Mesenchymal stem cell (in vitro differentiated cells and primary cell): ENCODE data around the gene FOXB2.
A peak's percentile ranks its signal among the peaks of the same experiment; 100 is the strongest.

Experiments used
- DNase-seq: peaks from one replicate; pipeline ENCODE4 v3.0.0-alpha.2; 2013
- H2AFZ ChIP-seq: one replicate; pipeline ENCODE4 v1.6.1; 2013; ENCODE audit warnings: low read depth, mild to moderate bottlenecking, control low read depth, inconsistent platforms, low read length, moderate library complexity
- H2AK5ac ChIP-seq: 2 replicates; pipeline ENCODE4 v1.6.1; 2013; ENCODE audit warnings: low read length, moderate library complexity, mild to moderate bottlenecking, inconsistent platforms; ENCODE audit not compliant: severe bottlenecking
- H2BK120ac ChIP-seq: one replicate; pipeline ENCODE4 v1.6.1; 2013; ENCODE audit warnings: low read depth, mild to moderate bottlenecking, inconsistent platforms, low read length, moderate library complexity
- H2BK12ac ChIP-seq, 2 experiments: one replicate each; pipeline ENCODE4 v1.6.1; 2013; ENCODE audit warnings: inconsistent platforms in 2 of 2, low read length in 2 of 2, mild to moderate bottlenecking in 2 of 2, moderate library complexity in 2 of 2, control low read depth in 1 of 2
- H2BK15ac ChIP-seq: one replicate; pipeline ENCODE4 v1.6.1; 2013; ENCODE audit warnings: mild to moderate bottlenecking, low read depth, inconsistent platforms; ENCODE audit not compliant: poor library complexity, severe bottlenecking
- H2BK5ac ChIP-seq: 2 replicates; pipeline ENCODE4 v1.6.1; 2013; ENCODE audit warnings: low read depth, mild to moderate bottlenecking, low read length, control low read depth, inconsistent platforms; ENCODE audit not compliant: poor library complexity, severe bottlenecking
- H3K14ac ChIP-seq, 2 experiments: one replicate each; pipeline ENCODE4 v1.6.1; 2013; ENCODE audit warnings: inconsistent platforms in 2 of 2, low read length in 2 of 2, control low read depth in 1 of 2, mild to moderate bottlenecking in 1 of 2, moderate library complexity in 1 of 2
- H3K18ac ChIP-seq, 2 experiments: one replicate each; pipeline ENCODE4 v1.6.1; 2013; ENCODE audit warnings: inconsistent platforms in 2 of 2, low read length in 2 of 2, control low read depth in 1 of 2, low read depth in 1 of 2, mild to moderate bottlenecking in 1 of 2
- H3K23ac ChIP-seq, 2 experiments: one replicate each; pipeline ENCODE4 v1.6.1; 2013; ENCODE audit warnings: inconsistent platforms in 2 of 2, low read length in 2 of 2, mild to moderate bottlenecking in 2 of 2, moderate library complexity in 2 of 2, control low read depth in 1 of 2
- H3K27ac ChIP-seq: 2 replicates; pipeline ENCODE4 v1.5.1; 2013; ENCODE audit warnings: mild to moderate bottlenecking, moderate library complexity, low read length, control low read depth, inconsistent platforms; ENCODE audit not compliant: poor library complexity, severe bottlenecking
- H3K27me3 ChIP-seq, 2 experiments: 2 replicates each; pipeline versions ENCODE4 v1.6.1 to v1.7.0; 2013; ENCODE audit warnings: low read length in 2 of 2, mild to moderate bottlenecking in 2 of 2, moderate library complexity in 2 of 2, control low read depth in 1 of 2, inconsistent platforms in 1 of 2; ENCODE audit not compliant: control insufficient read depth in 1 of 2, insufficient read depth in 1 of 2
- H3K36me3 ChIP-seq, 2 experiments: 2 replicates each; pipeline versions ENCODE4 v1.6.1 to v1.7.0; 2013; ENCODE audit warnings: low read length in 2 of 2, control low read depth in 1 of 2, inconsistent platforms in 1 of 2, low read depth in 1 of 2, mild to moderate bottlenecking in 1 of 2; ENCODE audit not compliant: insufficient read depth in 2 of 2, control insufficient read depth in 1 of 2
- H3K4ac ChIP-seq, 2 experiments: one replicate each; pipeline ENCODE4 v1.6.1; 2013; ENCODE audit warnings: inconsistent platforms in 2 of 2, low read length in 2 of 2, mild to moderate bottlenecking in 2 of 2, moderate library complexity in 2 of 2, control low read depth in 1 of 2, low read depth in 1 of 2
- H3K4me1 ChIP-seq: 2 replicates; pipeline ENCODE4 v1.6.1; 2013; ENCODE audit warnings: low read depth, low read length, control low read depth; ENCODE audit not compliant: control insufficient read depth, insufficient read depth
- H3K4me2 ChIP-seq: 2 replicates; pipeline ENCODE4 v1.6.1; 2013; ENCODE audit warnings: low read length, mild to moderate bottlenecking, inconsistent platforms; ENCODE audit not compliant: poor library complexity, severe bottlenecking
- H3K4me3 ChIP-seq, 2 experiments: 2 replicates each; pipeline versions ENCODE4 v1.5.1 to v1.7.0; 2013; ENCODE audit warnings: low read length in 2 of 2, mild to moderate bottlenecking in 2 of 2, control low read depth in 1 of 2, low read depth in 1 of 2; ENCODE audit not compliant: insufficient read depth in 1 of 2
- H3K79me1 ChIP-seq: replicated peaks from 2 replicates; pipeline ENCODE4 v1.6.1; 2013; ENCODE audit warnings: mild to moderate bottlenecking, control low read depth, low read length, inconsistent platforms; ENCODE audit not compliant: poor library complexity, severe bottlenecking
- H3K9ac ChIP-seq: 2 replicates; pipeline ENCODE4 v1.7.0; 2013; ENCODE audit warnings: mild to moderate bottlenecking, low read length, moderate library complexity
- H3K9me3 ChIP-seq: 2 replicates; pipeline ENCODE4 v1.7.0; 2013; ENCODE audit warnings: mild to moderate bottlenecking, low read length; ENCODE audit not compliant: control insufficient read depth
- H4K8ac ChIP-seq: one replicate; pipeline ENCODE4 v1.6.1; 2013; ENCODE audit warnings: inconsistent platforms, mild to moderate bottlenecking, low read length, moderate library complexity
- H4K91ac ChIP-seq: one replicate; pipeline ENCODE4 v1.6.1; 2013; ENCODE audit warnings: mild to moderate bottlenecking, low read length, inconsistent platforms
- WGBS: methylation state at CpG from one replicate; pipeline ENCODE4 v1.1.7; 2013; ENCODE audit warnings: mixed read lengths; 5-methylcytosine and 5-hydroxymethylcytosine counted together

The FOXB2 gene

DNA sequence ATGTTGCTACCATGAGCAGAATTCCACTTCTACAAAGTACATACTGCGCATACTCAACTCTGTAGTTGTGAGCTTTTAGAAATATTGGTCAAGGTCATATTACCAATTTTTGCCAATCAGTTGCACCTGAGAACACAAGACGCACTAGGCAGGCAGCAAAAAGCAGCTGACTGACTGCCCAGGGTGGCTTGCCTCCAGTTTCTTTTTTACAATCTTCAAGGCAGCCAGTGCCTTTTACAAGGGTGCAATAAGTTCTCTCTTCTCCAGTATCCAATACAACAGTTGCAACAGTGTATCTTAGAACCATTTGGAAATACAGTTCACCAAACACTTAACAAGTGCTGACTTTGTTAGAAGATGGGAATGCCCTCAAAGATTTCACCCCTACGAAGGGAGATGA lies 16.1 kb upstream of the FOXB2 start:
- Histone ChIP-seq H3K36me3 (no peaks in the 10 kb centered on the region), H2AK5ac (no peak overlapping the region), H2BK12ac (no peak overlapping the region), H3K4me2 (no peak overlapping the region), H3K4me1 (no peaks in the 10 kb centered on the region), H4K8ac (no peak overlapping the region), H3K27me3 (peaks cover 10 to 64% of the 10 kb centered on the region in 2 experiments), H3K27ac (no peak overlapping the region), H3K9me3 (peaks cover 3% of the 10 kb centered on the region), H2AFZ (no peak overlapping the region), H2BK15ac (no peak overlapping the region), H3K14ac (no peak overlapping the region), H3K4ac (no peak overlapping the region), H3K4me3 (no peak overlapping the region), H3K79me1 (no peaks in the 10 kb centered on the region), H3K23ac (no peak overlapping the region), H2BK120ac (no peak overlapping the region), H2BK5ac (no peak overlapping the region), H4K91ac (no peak overlapping the region), H3K18ac (no peak overlapping the region), H3K9ac (no peak overlapping the region)
- no peak for DNase-seq
- whole genome bisulfite sequencing: 77% methylated on average over 3 of the region's 3 CpGs

DNA sequence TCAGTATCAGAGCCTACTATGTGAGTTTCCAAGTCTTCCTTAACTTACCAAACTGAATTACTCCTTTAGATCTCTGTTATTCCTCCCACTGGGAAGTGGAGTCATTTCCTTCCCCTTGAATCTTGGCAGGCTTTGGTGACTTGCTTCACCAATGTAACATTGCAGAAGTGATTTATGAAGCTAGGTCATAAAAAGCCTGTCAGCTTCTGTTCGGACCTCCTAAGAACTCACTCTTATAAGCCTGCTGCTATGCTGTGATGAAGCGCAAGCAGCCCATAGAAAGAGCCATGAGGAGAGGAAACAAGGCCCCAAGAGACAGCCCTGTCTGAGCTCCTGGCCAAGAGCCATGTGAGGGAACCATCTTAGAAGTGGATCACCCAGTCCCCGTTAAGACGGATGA lies 14.2 kb upstream of the FOXB2 start:
- Histone ChIP-seq H2BK12ac (no peak overlapping the region), H4K91ac (no peak overlapping the region), H2AFZ (no peak overlapping the region), H4K8ac (no peak overlapping the region), H3K4me1 (no peaks in the 10 kb centered on the region), H3K18ac (no peak overlapping the region), H3K79me1 (no peaks in the 10 kb centered on the region), H3K9me3 (peaks cover 3% of the 10 kb centered on the region), H2AK5ac (no peak overlapping the region), H2BK5ac (no peak overlapping the region), H2BK15ac (no peak overlapping the region), H3K4ac (no peak overlapping the region), H3K4me2 (no peak overlapping the region), H3K36me3 (no peaks in the 10 kb centered on the region), H2BK120ac (no peak overlapping the region), H3K27me3 (peaks cover 12 to 62% of the 10 kb centered on the region in 2 experiments), H3K27ac (no peak overlapping the region), H3K4me3 (no peak overlapping the region), H3K9ac (no peak overlapping the region), H3K23ac (no peak overlapping the region), H3K14ac (no peak overlapping the region)
- 59% methylated on average over 4 of the region's 4 CpGs for WGBS
- no peak for DNase-seq

DNA sequence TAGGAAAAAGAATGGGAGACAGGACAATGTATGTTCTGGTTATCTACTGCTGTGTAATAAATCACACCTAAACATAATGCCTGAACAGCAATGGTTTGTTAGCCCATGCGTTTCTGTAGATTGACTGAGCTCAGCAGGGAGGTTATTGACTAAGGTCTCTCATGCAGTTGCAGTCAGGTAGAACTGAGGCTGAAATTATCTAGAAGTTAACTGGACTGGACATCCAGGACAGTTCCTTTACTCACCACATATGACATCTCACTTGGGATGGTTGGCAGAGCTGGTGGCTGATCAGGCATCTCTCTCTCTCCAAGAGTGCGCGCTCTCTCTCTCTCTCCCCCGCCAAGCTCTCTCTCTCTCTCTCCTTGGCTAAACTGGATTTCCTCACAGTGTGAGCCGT lies 8.9 kb upstream of the FOXB2 start:
- Histone ChIP-seq H2AK5ac (no peak overlapping the region), H2AFZ (no peak overlapping the region), H2BK12ac (no peak overlapping the region), H3K9ac (no peak overlapping the region), H3K4me2 (no peak overlapping the region), H2BK5ac (no peak overlapping the region), H4K91ac (no peak overlapping the region), H2BK15ac (no peak overlapping the region), H2BK120ac (no peak overlapping the region), H3K23ac (no peak overlapping the region), H3K4me1 (peaks cover 16% of the 10 kb centered on the region), H3K79me1 (no peaks in the 10 kb centered on the region), H3K36me3 (no peaks in the 10 kb centered on the region), H3K14ac (no peak overlapping the region), H3K4ac (no peak overlapping the region), H3K4me3 (no peak overlapping the region), H3K27me3 (peaks cover 50 to 85% of the 10 kb centered on the region in 2 experiments), H3K9me3 (peaks cover under 1% of the 10 kb centered on the region), H3K27ac (no peak overlapping the region), H3K18ac (no peak overlapping the region), H4K8ac (no peak overlapping the region)
- DNase-seq: no peak
- WGBS: 49% methylated on average over 3 of the region's 5 CpGs

DNA sequence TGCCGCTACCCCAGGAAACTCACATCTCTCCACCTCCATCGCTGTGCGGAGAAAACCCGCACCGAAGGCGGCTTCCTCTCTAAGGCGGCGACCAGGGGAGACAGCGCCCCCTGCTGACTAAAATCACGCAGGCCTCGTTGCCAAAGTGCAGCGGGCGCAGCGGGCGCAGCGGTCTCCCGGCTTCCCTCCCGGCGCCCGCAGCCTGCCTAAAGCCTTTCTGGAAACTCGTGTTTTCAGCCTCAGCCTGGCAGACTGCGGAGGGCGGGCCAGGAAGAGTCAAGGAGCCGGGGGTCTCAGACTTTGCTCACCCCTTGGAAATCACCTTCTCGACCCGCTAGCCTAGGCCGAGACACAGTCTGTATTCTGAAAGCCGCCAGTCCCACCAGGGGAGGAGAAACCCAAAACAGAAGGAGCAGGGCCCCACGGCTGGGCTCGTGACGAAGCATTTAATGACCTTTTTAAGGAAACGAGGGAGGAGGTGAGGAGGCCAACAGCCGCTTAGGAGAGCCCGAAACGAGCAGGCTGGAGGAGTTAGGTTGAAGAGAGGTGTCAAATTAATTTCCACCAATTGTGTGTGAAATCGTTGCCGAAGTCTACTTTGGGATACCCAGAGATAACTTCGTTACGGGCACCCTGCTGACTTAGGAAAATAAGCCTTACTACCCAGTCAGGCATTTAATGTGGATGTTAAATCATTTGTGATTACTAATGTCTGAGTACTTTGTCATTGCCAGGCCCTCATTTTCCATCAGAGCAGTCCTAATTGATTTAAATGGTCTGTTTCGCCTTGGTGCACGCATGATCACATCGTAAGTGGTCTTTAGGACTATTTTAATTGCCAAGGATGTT lies 7.3 kb upstream of the FOXB2 start:
- Histone ChIP-seq H3K27ac (no peak overlapping the region), H4K91ac (no peak overlapping the region), H3K23ac (no peak overlapping the region), H3K4me1 (peaks cover 25% of the 10 kb centered on the region), H2AFZ (no peak overlapping the region), H2BK5ac (no peak overlapping the region), H3K4ac (no peak overlapping the region), H3K9me3 (peaks cover 2% of the 10 kb centered on the region), H2BK12ac (no peak overlapping the region), H2BK15ac (no peak overlapping the region), H3K36me3 (no peaks in the 10 kb centered on the region), H4K8ac (no peak overlapping the region), H2BK120ac (no peak overlapping the region), H3K4me3 (peak overlapping the region; percentile 35 to 70), H3K27me3 (peaks cover 66 to 95% of the 10 kb centered on the region in 2 experiments), H3K79me1 (no peaks in the 10 kb centered on the region), H3K4me2 (peak overlapping the region; percentile 68), H3K14ac (no peak overlapping the region), H3K9ac (peak overlapping the region; percentile 46), H3K18ac (no peak overlapping the region), H2AK5ac (no peak overlapping the region)
- under 1% methylated on average over 37 of the region's 42 CpGs for WGBS
- DNase-seq: peak; percentile 37
